HEK293T (cell line): ENCODE measurements around the gene TNFRSF11A.

ENCODE experiments used
- CTCF ChIA-PET: fragments of 350-600 bp; formaldehyde crosslinking; extraction: SDS; loops from one replicate; lab custom pipeline; 2021; ENCODE audit warnings: antibody characterized with exemption, inconsistent platforms; lab: Yijun Ruan, JAX
- POLR2A ChIA-PET: fragments of 350-600 bp; formaldehyde crosslinking; extraction: SDS; loops from one replicate; lab custom pipeline; 2020; ENCODE audit warnings: antibody characterized with exemption, inconsistent platforms; lab: Yijun Ruan, JAX
- DNase-seq: peaks from one replicate; pipeline ENCODE4 v3.0.0; 2012; ENCODE audit warnings: mixed read lengths; ENCODE audit errors: extremely low spot score
- ARNT ChIP-seq: fragments of 450-650 bp; IDR thresholded peaks from 2 replicates; pipeline ENCODE4 v1.6.1; 2017; ENCODE audit warnings: mild to moderate bottlenecking
- BHLHE40 ChIP-seq: fragments of 450-650 bp; IDR thresholded peaks from 2 replicates; pipeline ENCODE4 v1.6.1; 2016; ENCODE audit warnings: mild to moderate bottlenecking, moderate library complexity, borderline replicate concordance
- CTBP1 ChIP-seq: fragments of 450-650 bp; IDR thresholded peaks from 2 replicates; pipeline ENCODE4 v1.6.1; 2016; ENCODE audit warnings: borderline replicate concordance
- ELF4 ChIP-seq: fragments of 450-650 bp; IDR thresholded peaks from 2 replicates; pipeline ENCODE4 v1.6.1; 2017; ENCODE audit warnings: antibody characterized with exemption
- FOXA1 ChIP-seq: fragments of 450-650 bp; IDR thresholded peaks from 2 replicates; pipeline ENCODE4 v1.6.1; 2016; ENCODE audit warnings: mild to moderate bottlenecking
- FOXK2 ChIP-seq: fragments of 450-650 bp; IDR thresholded peaks from 2 replicates; pipeline ENCODE4 v1.6.1; 2016; ENCODE audit warnings: mild to moderate bottlenecking
- FOXM1 ChIP-seq: fragments of 450-650 bp; IDR thresholded peaks from 2 replicates; pipeline ENCODE4 v1.6.1; 2017; ENCODE audit warnings: mild to moderate bottlenecking, borderline replicate concordance
- HDGF ChIP-seq: fragments of 450-650 bp; IDR thresholded peaks from 2 replicates; pipeline ENCODE4 v1.6.1; 2017; ENCODE audit warnings: antibody characterized with exemption, borderline replicate concordance
- L3MBTL2 ChIP-seq: fragments of 450-650 bp; conservative IDR thresholded peaks from 2 replicates; pipeline ENCODE4 v1.6.1; 2016; ENCODE audit warnings: mild to moderate bottlenecking
- LEF1 ChIP-seq: fragments of 450-650 bp; IDR thresholded peaks from 2 replicates; pipeline ENCODE4 v1.6.1; 2017; ENCODE audit warnings: mild to moderate bottlenecking, borderline replicate concordance
- NFRKB ChIP-seq: fragments of 450-650 bp; IDR thresholded peaks from 2 replicates; pipeline ENCODE4 v1.6.1; 2016; ENCODE audit warnings: mild to moderate bottlenecking, moderate library complexity
- SP1 ChIP-seq: fragments of 450-650 bp; IDR thresholded peaks from 2 replicates; pipeline ENCODE4 v1.6.1; 2017
- SUZ12 ChIP-seq: fragments of 450-650 bp; IDR thresholded peaks from 2 replicates; pipeline ENCODE4 v1.6.1; 2016; ENCODE audit warnings: mild to moderate bottlenecking
- TARDBP ChIP-seq: fragments of 450-650 bp; IDR thresholded peaks from 2 replicates; pipeline ENCODE4 v1.6.1; 2016
- ZNF384 ChIP-seq: fragments of 450-650 bp; IDR thresholded peaks from 2 replicates; pipeline ENCODE4 v1.6.1; 2016
- TF ChIP-seq, protein P1 (sequence below): fragments of 450-650 bp; IDR thresholded peaks from 2 replicates; pipeline ENCODE4 v1.6.1; 2016

TNFRSF11A gene

DNA sequence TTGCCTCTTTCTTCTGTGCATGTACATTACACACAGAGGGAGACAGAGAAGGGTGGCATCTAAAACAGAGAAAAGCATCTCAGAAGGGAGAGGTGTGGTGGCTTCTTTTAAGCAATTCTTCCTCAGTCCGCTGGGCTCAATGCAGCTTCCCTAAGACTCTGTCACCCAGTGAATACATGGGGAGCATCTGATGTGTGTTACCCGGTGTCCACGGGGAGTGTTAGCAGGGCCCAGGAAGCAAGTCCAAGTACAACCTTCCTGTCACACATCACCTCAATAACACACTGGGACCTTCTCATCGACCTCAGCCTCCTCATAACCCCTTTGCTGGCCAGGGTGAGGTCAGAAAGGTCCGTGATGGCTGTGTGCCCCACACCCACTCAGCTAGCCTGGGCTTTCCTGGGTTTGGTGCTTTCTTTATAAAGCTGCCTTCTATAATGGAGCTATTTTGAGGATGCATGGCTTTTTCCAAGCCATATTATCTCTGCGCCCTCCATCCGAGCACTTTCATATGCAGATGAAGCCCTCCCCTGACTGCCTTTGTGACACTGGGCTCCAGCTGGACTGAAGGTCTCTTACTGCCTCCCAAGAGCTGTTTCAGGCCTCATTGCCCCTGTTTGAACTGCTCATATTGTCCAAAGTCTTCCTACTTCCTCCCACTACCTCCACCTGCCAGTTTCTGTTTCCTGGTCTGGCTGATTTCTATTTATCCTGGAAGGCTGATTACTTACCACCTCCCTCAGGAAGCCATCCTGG is 21.4 kb downstream of the TNFRSF11A start:
- DNase-seq: no peak
- TF ChIP-seq FOXK2 (no peak), ELF4 (no peak), TARDBP (no peak), SP1 (no peak), FOXM1 (no peak), HDGF (no peak), ARNT (no peak), BHLHE40 (no peak), ZNF384 (no peak), NFRKB (no peak)
- POLR2A ChIA-PET: no interaction called here
- CTCF ChIA-PET: no interaction called here

DNA sequence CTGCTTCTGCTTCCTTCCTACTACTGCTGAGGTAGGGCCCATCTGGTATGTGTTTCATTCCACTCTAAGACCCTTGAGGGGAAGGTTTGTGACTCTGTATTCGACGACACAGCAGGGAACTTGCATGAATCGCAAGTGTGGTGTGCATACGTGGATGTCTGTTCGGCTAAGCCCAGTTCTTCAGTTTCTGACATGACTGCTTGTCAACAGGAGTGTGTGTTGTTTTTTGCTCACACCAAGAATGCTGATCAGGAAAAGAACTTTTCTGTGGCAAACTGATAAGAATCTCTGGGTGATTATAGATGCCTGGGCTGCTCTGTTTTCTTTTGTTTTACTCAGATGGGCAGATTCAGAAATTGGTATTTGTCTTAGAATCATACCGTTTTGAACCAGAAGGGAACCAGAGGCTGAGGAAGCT is 22.0 kb downstream of the TNFRSF11A start:
- TF ChIP-seq HDGF (no peak), FOXA1 (no peak), FOXM1 (no peak), NFRKB (no peak), ELF4 (no peak), TARDBP (no peak), ARNT (no peak), LEF1 (no peak), SUZ12 (no peak), SP1 (no peak), FOXK2 (no peak), ZNF384 (no peak), CTBP1 (no peak)
- TF ChIP-seq, protein P1, sequence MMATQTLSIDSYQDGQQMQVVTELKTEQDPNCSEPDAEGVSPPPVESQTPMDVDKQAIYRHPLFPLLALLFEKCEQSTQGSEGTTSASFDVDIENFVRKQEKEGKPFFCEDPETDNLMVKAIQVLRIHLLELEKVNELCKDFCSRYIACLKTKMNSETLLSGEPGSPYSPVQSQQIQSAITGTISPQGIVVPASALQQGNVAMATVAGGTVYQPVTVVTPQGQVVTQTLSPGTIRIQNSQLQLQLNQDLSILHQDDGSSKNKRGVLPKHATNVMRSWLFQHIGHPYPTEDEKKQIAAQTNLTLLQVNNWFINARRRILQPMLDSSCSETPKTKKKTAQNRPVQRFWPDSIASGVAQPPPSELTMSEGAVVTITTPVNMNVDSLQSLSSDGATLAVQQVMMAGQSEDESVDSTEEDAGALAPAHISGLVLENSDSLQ: no peak
- DNase-seq: no peak
- ChIA-PET POLR2A (no interaction called here), CTCF (no interaction called here)

- POLR2A ChIA-PET: no interaction called here
- DNase-seq: no peak
- TF ChIP-seq FOXA1 (no peak), ARNT (no peak), L3MBTL2 (no peak)
- CTCF ChIA-PET: no interaction called here
Measured at GRCh38 chr18:62348474-62348873, 23.4 kb downstream of the TNFRSF11A start.

DNA sequence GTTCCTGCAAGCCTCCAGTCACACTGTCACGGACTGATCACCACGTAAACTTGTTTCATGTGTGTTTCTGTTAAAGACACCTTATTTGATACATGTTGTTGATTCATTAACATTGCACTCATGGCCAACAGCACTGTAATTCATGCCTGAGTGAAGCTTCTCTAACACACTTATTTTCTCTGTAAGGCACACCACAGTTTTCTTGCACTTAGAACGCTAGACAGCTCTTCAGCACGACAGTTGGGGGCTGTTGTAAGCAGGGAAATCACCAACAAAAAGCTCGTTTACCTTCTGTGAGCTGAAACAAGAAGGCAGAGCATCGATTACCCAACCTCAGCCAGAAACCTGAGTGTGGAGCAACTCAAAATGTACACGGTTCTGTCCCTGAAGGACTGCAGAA is 28.1 kb downstream of the TNFRSF11A start:
- no peak for DNase-seq
- ChIA-PET CTCF (interaction anchor here (0.6 kb wide), 1 partner anchor 23 kb away, joined by 3 read pairs; no protein-coding TSS in a partner anchor), POLR2A (no interaction called here)
- TF ChIP-seq FOXM1 (no peak), HDGF (no peak), SUZ12 (no peak), BHLHE40 (no peak), TARDBP (no peak), ELF4 (no peak), ZNF384 (no peak), NFRKB (no peak), ARNT (no peak)

DNA sequence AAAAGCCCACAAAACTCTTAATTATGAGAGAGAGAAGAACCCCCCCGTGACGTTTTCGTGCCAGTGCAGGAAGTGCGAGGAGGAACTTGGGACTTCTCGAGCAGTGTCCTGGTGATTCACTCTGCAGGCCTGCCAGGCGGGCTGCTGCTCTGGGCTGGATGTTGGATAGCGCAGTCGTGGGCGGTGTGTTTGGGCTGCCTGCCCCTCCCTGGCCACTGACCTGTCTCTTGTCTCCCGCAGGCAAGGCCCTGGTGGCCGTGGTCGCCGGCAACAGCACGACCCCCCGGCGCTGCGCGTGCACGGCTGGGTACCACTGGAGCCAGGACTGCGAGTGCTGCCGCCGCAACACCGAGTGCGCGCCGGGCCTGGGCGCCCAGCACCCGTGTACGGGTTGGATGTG is 29.0 kb downstream of the TNFRSF11A start:
- no peak for DNase-seq
- POLR2A ChIA-PET: no interaction called here
- CTCF ChIA-PET: no interaction called here
- TF ChIP-seq TARDBP (no peak), ZNF384 (no peak), ARNT (no peak), CTBP1 (no peak)

- CTCF ChIA-PET: no interaction called here
- TF ChIP-seq SP1: no peak
- TF ChIP-seq TARDBP: no peak
- TF ChIP-seq FOXM1: no peak
- no peak for TF ChIP-seq SUZ12
- TF ChIP-seq FOXA1: no peak
- no peak for TF ChIP-seq BHLHE40
- no peak for TF ChIP-seq HDGF
- no peak for TF ChIP-seq CTBP1
- TF ChIP-seq ZNF384: no peak
- no peak for TF ChIP-seq ELF4
- POLR2A ChIA-PET: no interaction called here
Measured at GRCh38 chr18:62357079-62357719, 32.1 kb downstream of the TNFRSF11A start.

GRCh38 chr18:62360805-62361204 is 35.7 kb downstream of the TNFRSF11A start:
- CTCF ChIA-PET: no interaction called here
- TF ChIP-seq BHLHE40 (no peak), L3MBTL2 (no peak), SUZ12 (no peak)
- POLR2A ChIA-PET: no interaction called here
- no peak for DNase-seq

More at GRCh38 chr18:62357079-62357719, 32.1 kb downstream of the TNFRSF11A start:
- no peak for DNase-seq

DNA sequence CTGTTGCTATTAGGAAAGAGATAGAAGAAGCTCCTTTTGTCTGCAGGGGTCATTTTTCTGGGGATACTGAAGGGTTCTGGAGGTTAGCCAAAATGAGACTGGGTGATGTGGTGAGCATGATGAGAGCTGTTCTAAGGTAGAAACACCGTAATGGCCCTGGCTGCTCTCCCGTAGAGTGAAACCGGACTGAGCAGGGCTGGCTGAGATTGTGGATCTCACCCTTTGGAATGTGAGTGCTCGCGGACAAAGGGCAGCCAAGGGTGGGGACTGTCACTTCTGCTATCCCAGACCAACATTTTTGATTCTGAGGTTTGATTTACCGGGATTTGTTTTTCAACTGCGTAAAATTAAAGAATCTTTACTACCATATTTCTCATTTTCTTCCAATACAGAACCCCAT is 36.2 kb downstream of the TNFRSF11A start:
- TF ChIP-seq L3MBTL2 (no peak), FOXM1 (no peak), NFRKB (no peak), SUZ12 (no peak), FOXK2 (no peak), ELF4 (no peak), FOXA1 (no peak), LEF1 (no peak), TARDBP (no peak), CTBP1 (no peak), BHLHE40 (no peak), ZNF384 (no peak), HDGF (no peak), SP1 (no peak), ARNT (no peak)
- TF ChIP-seq, protein P1: no peak
- CTCF ChIA-PET: no interaction called here

More for the DNA sequence above, 36.2 kb downstream of the TNFRSF11A start:
- POLR2A ChIA-PET: no interaction called here
- DNase-seq: no peak
